ENCODE measurements around the gene ZBTB8B. TPM values are rescaled to one million over a fixed set of nuclear protein-coding genes. Genes with fewer than 3 reads are reported as not detected.
"Not testable (repeated sequence)": the region's sequence is repeated elsewhere in the genome, so short reads cannot be mapped to it uniquely, and the experiment has no call there.

ZBTB8B gene
- total RNA-seq, 2 experiments from 2014 or later, result not detected

GRCh38 chr1:32448773-32449456, 16.0 kb upstream of the ZBTB8B start:
- Mint-ChIP-seq H3K4me1 (ENCODE audit: low read depth) (no peaks in the 10 kb centered on the region), H3K27ac (no peak overlapping the region), H3K27me3 (ENCODE audit: low read depth) (peaks cover 6% of the 10 kb centered on the region), H3K9me3 (ENCODE audit: insufficient read depth) (peaks cover 4% of the 10 kb centered on the region), H3K36me3 (ENCODE audit: low read depth) (no peaks in the 10 kb centered on the region), H3K4me3 (no peak overlapping the region)
- ATAC-seq (no peak), DNase-seq (no peak)
- ChIA-PET POLR2A (no interaction called here), CTCF (interaction anchor here (0.6 to 1.0 kb wide), 2 partner anchors 24 to 202 kb away, joined by 3 read pairs; partner anchors contain the start of gene RBBP4)

- POLR2A ChIA-PET; H3K36me3 Mint-ChIP-seq (ENCODE audit: low read depth); H3K27ac Mint-ChIP-seq; H3K27me3 Mint-ChIP-seq (ENCODE audit: low read depth); CTCF ChIA-PET; H3K4me3 Mint-ChIP-seq; ATAC-seq; H3K4me1 Mint-ChIP-seq (ENCODE audit: low read depth); DNase-seq; H3K9me3 Mint-ChIP-seq (ENCODE audit: insufficient read depth): not testable (repeated sequence)
These were observed 15.4 kb upstream of the ZBTB8B start for GRCh38 chr1:32449457-32449831.

DNA sequence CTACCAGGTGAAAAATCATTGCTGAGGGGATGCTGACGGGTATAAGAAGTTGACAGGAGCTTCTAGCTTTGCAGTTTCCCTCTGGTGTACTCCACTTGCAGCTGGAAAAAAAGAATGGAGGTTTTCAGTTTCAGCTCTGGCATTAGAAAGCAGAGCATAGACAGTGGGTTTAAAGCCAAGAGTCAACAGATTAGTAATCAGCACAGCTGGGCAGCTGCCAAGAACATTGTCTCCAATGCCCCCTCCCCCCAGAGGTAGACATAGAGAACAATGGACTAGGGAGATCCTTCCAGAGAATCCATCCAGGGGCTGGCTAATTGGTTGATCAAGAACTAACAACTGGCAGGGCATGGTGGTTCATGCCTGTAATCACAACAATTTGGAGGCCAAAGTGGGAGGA, 10.1 kb upstream of the ZBTB8B start:
- ChIA-PET POLR2A (no interaction called here), CTCF (no interaction called here)

DNA sequence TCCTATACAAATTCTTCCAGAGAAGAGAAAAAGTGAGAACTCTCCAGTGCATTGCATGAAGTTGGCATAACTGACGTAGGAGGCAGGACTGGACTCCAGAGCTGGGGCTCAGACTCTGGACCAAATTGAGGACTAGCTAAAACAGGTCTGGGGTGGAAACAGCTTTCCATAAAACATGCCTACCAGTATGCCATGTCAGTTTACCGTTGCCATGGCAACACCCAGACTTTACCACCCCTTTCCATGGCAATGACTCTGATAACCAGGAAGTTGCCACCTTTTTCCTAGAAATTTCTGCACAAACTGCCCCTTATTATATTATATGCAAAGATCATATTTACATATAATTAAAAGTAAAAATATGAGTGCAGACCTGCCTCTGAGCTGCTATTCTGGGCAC, 8.9 kb upstream of the ZBTB8B start:
- CTCF ChIA-PET, result no interaction called here

More for the DNA sequence above, 10.1 kb upstream of the ZBTB8B start:
- ATAC-seq (no peak), DNase-seq (no peak)
- peaks cover 6% of the 10 kb centered on the region for H3K27me3 Mint-ChIP-seq (ENCODE audit: low read depth)
- H3K9me3 Mint-ChIP-seq (ENCODE audit: insufficient read depth), result peaks cover 11% of the 10 kb centered on the region
- H3K4me3 Mint-ChIP-seq, result no peak overlapping the region
- H3K36me3 Mint-ChIP-seq (ENCODE audit: low read depth), result no peaks in the 10 kb centered on the region
- no peak overlapping the region for H3K27ac Mint-ChIP-seq
- no peaks in the 10 kb centered on the region for H3K4me1 Mint-ChIP-seq (ENCODE audit: low read depth)

GRCh38 chr1:32458798-32459197, 6.1 kb upstream of the ZBTB8B start:
- not testable (repeated sequence) for DNase-seq

More for the DNA sequence above, 8.9 kb upstream of the ZBTB8B start:
- no peak overlapping the region for H3K27ac Mint-ChIP-seq
- no peaks in the 10 kb centered on the region for H3K4me1 Mint-ChIP-seq (ENCODE audit: low read depth)
- peaks cover 6% of the 10 kb centered on the region for H3K27me3 Mint-ChIP-seq (ENCODE audit: low read depth)
- POLR2A ChIA-PET, result no interaction called here
- no peaks in the 10 kb centered on the region for H3K36me3 Mint-ChIP-seq (ENCODE audit: low read depth)
- no peak for DNase-seq
- peaks cover 11% of the 10 kb centered on the region for H3K9me3 Mint-ChIP-seq (ENCODE audit: insufficient read depth)
- no peak for ATAC-seq
- no peak overlapping the region for H3K4me3 Mint-ChIP-seq

DNA sequence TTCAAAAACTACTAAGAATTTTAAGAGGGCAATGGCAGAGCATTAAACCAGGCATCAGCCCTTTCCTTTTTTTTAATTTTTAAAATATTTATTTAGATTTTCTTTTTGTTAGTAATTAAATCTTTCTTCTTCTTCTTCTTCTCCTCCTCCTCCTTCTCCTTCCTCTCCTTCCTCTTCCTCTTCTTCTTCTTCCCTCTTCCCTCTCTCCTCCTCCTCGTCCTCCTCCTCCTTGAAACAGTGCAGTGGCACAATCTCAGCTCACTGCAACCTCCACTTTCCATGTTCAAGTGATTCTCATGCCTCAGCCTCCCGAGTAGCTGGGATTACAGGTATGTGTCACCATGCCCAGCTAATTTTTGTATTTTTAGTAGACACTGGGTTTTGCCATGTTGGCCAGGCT, 1.9 kb upstream of the ZBTB8B start:
- Mint-ChIP-seq H3K4me1 (ENCODE audit: low read depth) (peaks cover 13% of the 10 kb centered on the region), H3K9me3 (ENCODE audit: insufficient read depth) (peaks cover 11% of the 10 kb centered on the region), H3K27me3 (ENCODE audit: low read depth) (peaks cover 48% of the 10 kb centered on the region)
- H3K27ac Mint-ChIP-seq; ATAC-seq; H3K36me3 Mint-ChIP-seq (ENCODE audit: low read depth); CTCF ChIA-PET; POLR2A ChIA-PET; H3K4me3 Mint-ChIP-seq; DNase-seq: not testable (repeated sequence)

More at GRCh38 chr1:32458798-32459197, 6.1 kb upstream of the ZBTB8B start:
- H3K27ac Mint-ChIP-seq; CTCF ChIA-PET; H3K36me3 Mint-ChIP-seq (ENCODE audit: low read depth); POLR2A ChIA-PET; ATAC-seq; H3K4me3 Mint-ChIP-seq; H3K4me1 Mint-ChIP-seq (ENCODE audit: low read depth): not testable (repeated sequence)
- Mint-ChIP-seq H3K27me3 (ENCODE audit: low read depth) (peaks cover 25% of the 10 kb centered on the region), H3K9me3 (ENCODE audit: insufficient read depth) (peaks cover 11% of the 10 kb centered on the region)

- POLR2A ChIA-PET, result no interaction called here
- CTCF ChIA-PET, result interaction anchor here (0.9 kb wide), 1 partner anchor 63 kb away, joined by 3 read pairs; no protein-coding TSS in a partner anchor
- H3K9me3 Mint-ChIP-seq (ENCODE audit: insufficient read depth), result peaks cover 2% of the 10 kb centered on the region
- ATAC-seq (no peak), DNase-seq (no peak)
- peaks cover 47% of the 10 kb centered on the region for H3K27me3 Mint-ChIP-seq (ENCODE audit: low read depth)
- peak overlapping the region; percentile 51 for H3K4me3 Mint-ChIP-seq
- H3K27ac Mint-ChIP-seq, result no peak overlapping the region
- H3K36me3 Mint-ChIP-seq (ENCODE audit: low read depth), result no peaks in the 10 kb centered on the region
- peaks cover 13% of the 10 kb centered on the region for H3K4me1 Mint-ChIP-seq (ENCODE audit: low read depth)
These were observed 619 bp upstream of the ZBTB8B start for GRCh38 chr1:32464191-32464715.

GRCh38 chr1:32465578-32465933, 684 bp downstream of the ZBTB8B start:
- no peak for ATAC-seq
- Mint-ChIP-seq H3K27me3 (ENCODE audit: low read depth) (peaks cover 48% of the 10 kb centered on the region), H3K36me3 (ENCODE audit: low read depth) (no peaks in the 10 kb centered on the region), H3K4me3 (no peak overlapping the region), H3K9me3 (ENCODE audit: insufficient read depth) (no peaks in the 10 kb centered on the region), H3K27ac (no peak overlapping the region), H3K4me1 (ENCODE audit: low read depth) (peaks cover 13% of the 10 kb centered on the region)
- CTCF ChIA-PET, result no interaction called here
- POLR2A ChIA-PET, result no interaction called here
- DNase-seq, result no peak

- ATAC-seq (no peak), DNase-seq (no peak)
- CTCF ChIA-PET, result no interaction called here
- H3K36me3 Mint-ChIP-seq (ENCODE audit: low read depth), result no peaks in the 10 kb centered on the region
- POLR2A ChIA-PET, result no interaction called here
- H3K4me1 Mint-ChIP-seq (ENCODE audit: low read depth), result peaks cover 13% of the 10 kb centered on the region
- H3K27me3 Mint-ChIP-seq (ENCODE audit: low read depth), result peaks cover 47% of the 10 kb centered on the region
- no peaks in the 10 kb centered on the region for H3K9me3 Mint-ChIP-seq (ENCODE audit: insufficient read depth)
- H3K4me3 Mint-ChIP-seq, result no peak overlapping the region
- no peak overlapping the region for H3K27ac Mint-ChIP-seq
These were observed 1.9 kb downstream of the ZBTB8B start for GRCh38 chr1:32466761-32467160.

DNA sequence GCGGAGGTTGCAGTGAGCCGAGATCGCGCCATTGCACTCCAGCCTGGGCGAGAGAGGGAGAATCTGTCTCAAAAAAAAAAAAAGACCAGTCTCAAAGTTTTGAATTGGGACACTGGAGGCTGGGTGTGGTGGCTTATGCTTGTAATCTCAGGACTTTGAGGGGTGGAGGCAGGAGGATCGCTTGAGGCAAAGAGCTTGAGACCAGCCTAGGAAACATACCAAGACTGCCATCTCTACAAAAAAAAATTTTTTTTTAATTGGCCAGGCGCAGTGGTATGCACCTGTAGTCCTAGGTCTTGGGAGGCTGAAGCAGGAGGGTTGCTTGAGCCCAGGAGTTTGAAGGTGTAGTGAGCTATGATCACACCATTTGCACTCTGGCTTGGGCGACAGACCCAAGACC, 3.9 kb downstream of the ZBTB8B start:
- H3K4me1 Mint-ChIP-seq (ENCODE audit: low read depth), result peaks cover 13% of the 10 kb centered on the region
- ChIA-PET POLR2A (interaction anchor here (0.7 kb wide), 1 partner anchor 840 kb away, joined by 3 read pairs; no protein-coding TSS in a partner anchor), CTCF (interaction anchor here (0.6 to 1.3 kb wide), 2 partner anchors 243 to 429 kb away, joined by 3 read pairs; no protein-coding TSS in a partner anchor)
- H3K9me3 Mint-ChIP-seq (ENCODE audit: insufficient read depth), result no peaks in the 10 kb centered on the region
- no peak overlapping the region for H3K4me3 Mint-ChIP-seq
- H3K36me3 Mint-ChIP-seq (ENCODE audit: low read depth), result no peaks in the 10 kb centered on the region
- ATAC-seq (no peak), DNase-seq (no peak)
- no peak overlapping the region for H3K27ac Mint-ChIP-seq
- H3K27me3 Mint-ChIP-seq (ENCODE audit: low read depth), result peaks cover 32% of the 10 kb centered on the region

- no peak for DNase-seq
- ChIA-PET CTCF (no interaction called here), POLR2A (no interaction called here)
- no peaks in the 10 kb centered on the region for H3K36me3 Mint-ChIP-seq (ENCODE audit: low read depth)
- no peaks in the 10 kb centered on the region for H3K9me3 Mint-ChIP-seq (ENCODE audit: insufficient read depth)
- H3K27me3 Mint-ChIP-seq (ENCODE audit: low read depth), result peaks cover 19% of the 10 kb centered on the region
- no peak overlapping the region for H3K4me3 Mint-ChIP-seq
- no peak overlapping the region for H3K27ac Mint-ChIP-seq
- no peak for ATAC-seq
- peaks cover 3% of the 10 kb centered on the region for H3K4me1 Mint-ChIP-seq (ENCODE audit: low read depth)
These were observed 5.6 kb downstream of the ZBTB8B start for GRCh38 chr1:32470431-32470830.

- Mint-ChIP-seq H3K9me3 (ENCODE audit: insufficient read depth) (no peaks in the 10 kb centered on the region), H3K36me3 (ENCODE audit: low read depth) (no peaks in the 10 kb centered on the region), H3K27ac (no peak overlapping the region), H3K4me1 (ENCODE audit: low read depth) (no peaks in the 10 kb centered on the region), H3K4me3 (no peak overlapping the region), H3K27me3 (ENCODE audit: low read depth) (peaks cover 13% of the 10 kb centered on the region)
- ATAC-seq (peak; percentile 49), DNase-seq (no peak)
- ChIA-PET POLR2A (interaction anchor here (0.5 kb wide), 1 partner anchor 494 kb away, joined by 3 read pairs; no protein-coding TSS in a partner anchor), CTCF (interaction anchor here (0.8 kb wide), 1 partner anchor 10 kb away, joined by 3 read pairs; no protein-coding TSS in a partner anchor)
These were observed 6.3 kb downstream of the ZBTB8B start for GRCh38 chr1:32470991-32471694.
